Liver (tissue), 9 donors: ENCODE data around the gene SFTA2. TPM values are rescaled to one million over a fixed set of nuclear protein-coding genes. Genes with fewer than 3 reads are reported as not detected.

Experiments
- DNase-seq: peaks from one replicate; pipeline ENCODE4 v3.0.0-alpha.2; 2017; ENCODE audit warnings: low spot score
- H3K27ac ChIP-seq, 2 donors: one replicate each; pipeline ENCODE4 v1.7.0; 2013; ENCODE audit warnings: inconsistent platforms in 2 of 2, low read length in 2 of 2, control low read depth in 1 of 2, low read depth in 1 of 2, mild to moderate bottlenecking in 1 of 2
- H3K27me3 ChIP-seq, 4 donors: one replicate each; pipeline versions ENCODE4 v1.6.1 to v1.7.0; 2013; ENCODE audit warnings: low read length in 3 of 4, inconsistent platforms in 1 of 4, mild to moderate bottlenecking in 1 of 4, moderate library complexity in 1 of 4; ENCODE audit not compliant: control insufficient read depth in 4 of 4, insufficient read depth in 4 of 4
- H3K36me3 ChIP-seq, 4 donors: one replicate each; pipeline versions ENCODE4 v1.6.1 to v1.7.0; 2013; ENCODE audit warnings: low read length in 3 of 4, mild to moderate bottlenecking in 3 of 4, low read depth in 1 of 4, moderate library complexity in 1 of 4; ENCODE audit not compliant: control insufficient read depth in 4 of 4, insufficient read depth in 3 of 4
- H3K4me1 ChIP-seq, 4 donors: one replicate each; pipeline versions ENCODE4 v1.6.1 to v1.7.0; 2013; ENCODE audit warnings: low read length in 3 of 4, mild to moderate bottlenecking in 3 of 4, moderate library complexity in 1 of 4; ENCODE audit not compliant: control insufficient read depth in 4 of 4, insufficient read depth in 4 of 4
- H3K4me3 ChIP-seq, 3 donors: one replicate each; pipeline versions ENCODE4 v1.6.1 to v1.7.0; 2013; ENCODE audit warnings: low read length in 3 of 3, control low read depth in 1 of 3, low read depth in 1 of 3, mild to moderate bottlenecking in 1 of 3
- H3K9ac ChIP-seq, 2 donors: one replicate each; pipeline ENCODE4 v1.7.0; 2013; ENCODE audit warnings: low read length in 2 of 2, mild to moderate bottlenecking in 2 of 2, moderate library complexity in 2 of 2, control low read depth in 1 of 2, low read depth in 1 of 2
- H3K9me3 ChIP-seq, 4 donors: one replicate each; pipeline versions ENCODE4 v1.6.1 to v1.7.0; 2013; ENCODE audit warnings: low read length in 3 of 4; ENCODE audit not compliant: control insufficient read depth in 4 of 4
- EGR1 ChIP-seq, 2 donors: IDR thresholded peaks; 2 replicates each; pipeline ENCODE4 v1.6.1; 2016 to 2018; ENCODE audit warnings: antibody characterized with exemption in 2 of 2, low read depth in 2 of 2
- FOXA1 ChIP-seq: IDR thresholded peaks from 2 replicates; pipeline ENCODE4 v1.6.1; 2016; ENCODE audit warnings: antibody characterized with exemption
- FOXA2 ChIP-seq: IDR thresholded peaks from 2 replicates; pipeline ENCODE4 v1.6.1; 2016; ENCODE audit warnings: antibody characterized with exemption
- HNF4A ChIP-seq, 2 donors: conservative IDR thresholded peaks; 2 replicates each; pipeline ENCODE4 v1.6.1; 2016; ENCODE audit warnings: antibody characterized with exemption in 2 of 2, mild to moderate bottlenecking in 2 of 2
- HNF4G ChIP-seq: IDR thresholded peaks from 2 replicates; pipeline ENCODE4 v1.6.1; 2016; ENCODE audit warnings: antibody characterized with exemption
- JUND ChIP-seq, 2 donors: IDR thresholded peaks; 2 replicates each; pipeline ENCODE4 v1.6.1; 2016; ENCODE audit warnings: antibody characterized with exemption in 2 of 2
- NR2F2 ChIP-seq: IDR thresholded peaks from 2 replicates; pipeline ENCODE4 v1.6.1; 2016; ENCODE audit warnings: antibody characterized with exemption
- RAD21 ChIP-seq, 2 donors: IDR thresholded peaks; 2 replicates each; pipeline ENCODE4 v1.6.1; 2016; ENCODE audit warnings: antibody characterized with exemption in 2 of 2, mild to moderate bottlenecking in 2 of 2
- RXRA ChIP-seq, 2 donors: IDR thresholded peaks; 2 replicates each; pipeline ENCODE4 v1.6.1; 2017 to 2018; ENCODE audit warnings: antibody characterized with exemption in 2 of 2, mild to moderate bottlenecking in 1 of 2
- SP1 ChIP-seq: IDR thresholded peaks from 2 replicates; pipeline ENCODE4 v1.6.1; 2018; ENCODE audit warnings: antibody characterized with exemption, mild to moderate bottlenecking
- TAF1 ChIP-seq: conservative IDR thresholded peaks from 2 replicates; pipeline ENCODE4 v1.6.1; 2016; ENCODE audit warnings: antibody characterized with exemption, mild to moderate bottlenecking
- YY1 ChIP-seq: IDR thresholded peaks from 2 replicates; pipeline ENCODE4 v1.6.1; 2016; ENCODE audit warnings: antibody characterized with exemption, mild to moderate bottlenecking
- WGBS: extraction: QIAGEN DNeasy Blood & Tissue Kit; methylation state at CpG from one replicate; pipeline ENCODE4 v1.1.7; 2013; 5-methylcytosine and 5-hydroxymethylcytosine counted together
- polyA plus RNA-seq, 2 donors: library from polyadenylated mRNA; stranded (reverse) in 1 of 2; unstranded in 1 of 2; fragments of 200-250 nt in 1 of 2; fragments of >200 nt in 1 of 2; fragmentation: Nextera tagmentation in 1 of 2; extraction: Ambion mirVana in 1 of 2; gene quantifications; one replicate each; pipeline versions ENCODE4 v1.2.1 to v1.2.3, GENCODE V29; 2013 to 2015
- total RNA-seq, 2 donors: library from RNA; depleted of rRNA; stranded (reverse); fragments of >200 nt; gene quantifications; one replicate each; pipeline ENCODE4 v1.2.3, GENCODE V29; 2014
- TF ChIP-seq, protein P1 (sequence below): IDR thresholded peaks from 2 replicates; pipeline ENCODE4 v1.6.1; 2016; ENCODE audit warnings: antibody characterized with exemption
- TF ChIP-seq, protein P2 (sequence below): fragments of 150-350 bp; IDR thresholded peaks from 2 replicates; pipeline ENCODE4 v1.5.1; 2017; ENCODE audit warnings: improper control_type of control experiment, low read depth, low read length; ENCODE audit not compliant: missing input control
- TF ChIP-seq, protein P3 (sequence below): IDR thresholded peaks from 2 replicates; pipeline ENCODE4 v1.6.1; 2016; ENCODE audit warnings: antibody characterized with exemption
- TF ChIP-seq, protein P4 (sequence below): IDR thresholded peaks from 2 replicates; pipeline ENCODE4 v1.6.1; 2016; ENCODE audit warnings: antibody characterized with exemption
- TF ChIP-seq, protein P5 (sequence below): IDR thresholded peaks from 2 replicates; pipeline ENCODE4 v1.6.1; 2016; ENCODE audit warnings: antibody characterized with exemption, mild to moderate bottlenecking
- donor health status: healthy.
- donor health status: healthy.
- donor health status: healthy.
- donor health status: healthy.
- donor health status: healthy.

Gene SFTA2
- total and polyA plus RNA-seq, 4 donors = 0.60 TPM; not detected in 3

DNA sequence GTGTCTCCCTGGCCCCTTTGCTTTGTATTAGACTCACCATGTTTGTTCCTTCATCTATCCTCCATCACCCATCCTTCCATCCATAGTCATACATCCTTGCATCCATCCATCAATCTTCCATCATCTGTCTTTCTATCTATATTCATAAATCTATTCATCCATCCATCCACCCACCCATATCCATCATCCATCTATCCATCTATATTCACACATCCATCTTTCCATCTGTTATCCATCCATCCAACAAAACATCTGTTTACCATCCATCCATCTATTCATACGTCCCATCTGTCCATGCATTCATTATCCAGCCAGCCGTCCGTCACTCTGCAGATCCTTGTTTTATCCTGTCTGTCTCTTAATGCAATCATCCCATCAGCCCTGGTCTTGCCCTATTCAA lies 37.0 kb downstream of the SFTA2 start:
- H3K9ac ChIP-seq = no peak overlapping the region
- H3K9me3 ChIP-seq = no peaks in the 10 kb centered on the region
- H3K27ac ChIP-seq = no peak overlapping the region
- no peak for TF ChIP-seq TAF1
- no peaks in the 10 kb centered on the region for H3K4me1 ChIP-seq
- DNase-seq = no peak
- H3K4me3 ChIP-seq = no peak overlapping the region
- peaks cover 0 to 19% (median 1%) of the 10 kb centered on the region in 4 donors for H3K36me3 ChIP-seq
- no peaks in the 10 kb centered on the region for H3K27me3 ChIP-seq
- WGBS = 96% methylated on average over 3 of the region's 3 CpGs

DNA sequence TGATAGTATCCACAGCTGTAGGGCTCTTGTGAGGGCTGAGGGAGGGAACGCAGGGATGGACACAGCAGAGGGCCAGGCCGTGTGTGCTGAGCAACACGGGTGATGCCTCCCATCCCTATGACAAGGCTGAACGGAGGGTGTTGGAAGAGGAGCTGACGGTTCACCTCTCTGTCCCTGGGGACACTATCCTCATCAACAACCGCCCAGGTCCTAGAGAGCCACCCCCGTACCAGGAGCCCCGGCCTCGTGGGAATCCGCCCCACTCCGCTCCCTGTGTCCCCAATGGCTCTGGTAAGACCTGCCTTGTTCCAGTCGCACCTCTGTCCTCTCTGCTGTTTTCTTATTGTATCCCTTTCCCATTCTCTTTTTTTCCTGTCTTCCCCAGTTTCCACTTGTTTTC lies 37.6 kb downstream of the SFTA2 start:
- H3K27ac ChIP-seq = no peak overlapping the region
- H3K9me3 ChIP-seq = no peaks in the 10 kb centered on the region
- WGBS = 95% methylated on average over 12 of the region's 12 CpGs
- TF ChIP-seq RAD21 (IDR thresholded peaks at IDR 0.05) = no peak
- H3K4me1 ChIP-seq = no peaks in the 10 kb centered on the region
- DNase-seq = no peak
- peaks cover 0 to 19% (median 1%) of the 10 kb centered on the region in 4 donors for H3K36me3 ChIP-seq
- no peak overlapping the region for H3K4me3 ChIP-seq
- H3K9ac ChIP-seq = no peak overlapping the region
- no peaks in the 10 kb centered on the region for H3K27me3 ChIP-seq

DNA sequence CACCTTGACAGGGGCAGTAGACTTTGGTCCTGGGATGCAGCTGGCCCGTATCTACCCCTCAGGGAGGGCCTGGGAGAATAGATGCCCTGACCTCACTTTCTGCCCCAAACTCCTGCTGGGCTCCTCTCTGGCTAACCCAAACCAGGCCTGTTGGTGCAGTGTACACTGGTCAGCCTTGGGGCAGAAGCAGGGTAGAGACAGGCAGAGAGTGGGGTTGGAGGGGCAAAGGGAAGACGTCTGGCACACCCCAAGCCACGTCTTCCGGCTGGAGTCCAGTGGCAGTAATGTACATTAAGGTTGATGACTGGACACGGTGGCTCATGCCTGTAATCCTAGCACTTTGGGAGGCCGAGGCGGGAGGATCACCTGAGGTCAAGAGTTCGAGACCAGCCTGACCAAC lies 38.3 kb downstream of the SFTA2 start:
- WGBS = 95% methylated on average over 8 of the region's 8 CpGs
- Histone ChIP-seq H3K9ac (no peak overlapping the region), H3K9me3 (no peaks in the 10 kb centered on the region), H3K27ac (no peak overlapping the region), H3K27me3 (no peaks in the 10 kb centered on the region), H3K36me3 (peaks cover 0 to 15% (median 1%) of the 10 kb centered on the region in 4 donors), H3K4me3 (no peak overlapping the region), H3K4me1 (no peaks in the 10 kb centered on the region)
- DNase-seq = no peak
- TF ChIP-seq, protein P1, sequence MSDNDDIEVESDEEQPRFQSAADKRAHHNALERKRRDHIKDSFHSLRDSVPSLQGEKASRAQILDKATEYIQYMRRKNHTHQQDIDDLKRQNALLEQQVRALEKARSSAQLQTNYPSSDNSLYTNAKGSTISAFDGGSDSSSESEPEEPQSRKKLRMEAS = no peak
- TF ChIP-seq, protein P2, sequence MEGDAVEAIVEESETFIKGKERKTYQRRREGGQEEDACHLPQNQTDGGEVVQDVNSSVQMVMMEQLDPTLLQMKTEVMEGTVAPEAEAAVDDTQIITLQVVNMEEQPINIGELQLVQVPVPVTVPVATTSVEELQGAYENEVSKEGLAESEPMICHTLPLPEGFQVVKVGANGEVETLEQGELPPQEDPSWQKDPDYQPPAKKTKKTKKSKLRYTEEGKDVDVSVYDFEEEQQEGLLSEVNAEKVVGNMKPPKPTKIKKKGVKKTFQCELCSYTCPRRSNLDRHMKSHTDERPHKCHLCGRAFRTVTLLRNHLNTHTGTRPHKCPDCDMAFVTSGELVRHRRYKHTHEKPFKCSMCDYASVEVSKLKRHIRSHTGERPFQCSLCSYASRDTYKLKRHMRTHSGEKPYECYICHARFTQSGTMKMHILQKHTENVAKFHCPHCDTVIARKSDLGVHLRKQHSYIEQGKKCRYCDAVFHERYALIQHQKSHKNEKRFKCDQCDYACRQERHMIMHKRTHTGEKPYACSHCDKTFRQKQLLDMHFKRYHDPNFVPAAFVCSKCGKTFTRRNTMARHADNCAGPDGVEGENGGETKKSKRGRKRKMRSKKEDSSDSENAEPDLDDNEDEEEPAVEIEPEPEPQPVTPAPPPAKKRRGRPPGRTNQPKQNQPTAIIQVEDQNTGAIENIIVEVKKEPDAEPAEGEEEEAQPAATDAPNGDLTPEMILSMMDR = no peak
- TF ChIP-seq RXRA (IDR thresholded peaks at IDR 0.05) = no peak
- TF ChIP-seq, protein P3, sequence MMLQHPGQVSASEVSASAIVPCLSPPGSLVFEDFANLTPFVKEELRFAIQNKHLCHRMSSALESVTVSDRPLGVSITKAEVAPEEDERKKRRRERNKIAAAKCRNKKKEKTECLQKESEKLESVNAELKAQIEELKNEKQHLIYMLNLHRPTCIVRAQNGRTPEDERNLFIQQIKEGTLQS = no peak
- TF ChIP-seq FOXA1 = no peak
- TF ChIP-seq YY1 = no peak
- TF ChIP-seq FOXA2 = no peak
- TF ChIP-seq NR2F2 = no peak
- no peak for TF ChIP-seq HNF4A (conservative IDR thresholded peaks at IDR 0.05)
- no peak for TF ChIP-seq EGR1 (IDR thresholded peaks at IDR 0.05; ENCODE audit: low read depth in 2 of 2)
- TF ChIP-seq, protein P4, sequence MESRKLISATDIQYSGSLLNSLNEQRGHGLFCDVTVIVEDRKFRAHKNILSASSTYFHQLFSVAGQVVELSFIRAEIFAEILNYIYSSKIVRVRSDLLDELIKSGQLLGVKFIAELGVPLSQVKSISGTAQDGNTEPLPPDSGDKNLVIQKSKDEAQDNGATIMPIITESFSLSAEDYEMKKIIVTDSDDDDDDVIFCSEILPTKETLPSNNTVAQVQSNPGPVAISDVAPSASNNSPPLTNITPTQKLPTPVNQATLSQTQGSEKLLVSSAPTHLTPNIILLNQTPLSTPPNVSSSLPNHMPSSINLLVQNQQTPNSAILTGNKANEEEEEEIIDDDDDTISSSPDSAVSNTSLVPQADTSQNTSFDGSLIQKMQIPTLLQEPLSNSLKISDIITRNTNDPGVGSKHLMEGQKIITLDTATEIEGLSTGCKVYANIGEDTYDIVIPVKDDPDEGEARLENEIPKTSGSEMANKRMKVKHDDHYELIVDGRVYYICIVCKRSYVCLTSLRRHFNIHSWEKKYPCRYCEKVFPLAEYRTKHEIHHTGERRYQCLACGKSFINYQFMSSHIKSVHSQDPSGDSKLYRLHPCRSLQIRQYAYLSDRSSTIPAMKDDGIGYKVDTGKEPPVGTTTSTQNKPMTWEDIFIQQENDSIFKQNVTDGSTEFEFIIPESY = no peak
- no peak for TF ChIP-seq HNF4G
- TF ChIP-seq SP1 = no peak
- no peak for TF ChIP-seq TAF1
- TF ChIP-seq JUND (IDR thresholded peaks at IDR 0.05) = no peak
- no peak for TF ChIP-seq RAD21 (IDR thresholded peaks at IDR 0.05)
- TF ChIP-seq, protein P5, sequence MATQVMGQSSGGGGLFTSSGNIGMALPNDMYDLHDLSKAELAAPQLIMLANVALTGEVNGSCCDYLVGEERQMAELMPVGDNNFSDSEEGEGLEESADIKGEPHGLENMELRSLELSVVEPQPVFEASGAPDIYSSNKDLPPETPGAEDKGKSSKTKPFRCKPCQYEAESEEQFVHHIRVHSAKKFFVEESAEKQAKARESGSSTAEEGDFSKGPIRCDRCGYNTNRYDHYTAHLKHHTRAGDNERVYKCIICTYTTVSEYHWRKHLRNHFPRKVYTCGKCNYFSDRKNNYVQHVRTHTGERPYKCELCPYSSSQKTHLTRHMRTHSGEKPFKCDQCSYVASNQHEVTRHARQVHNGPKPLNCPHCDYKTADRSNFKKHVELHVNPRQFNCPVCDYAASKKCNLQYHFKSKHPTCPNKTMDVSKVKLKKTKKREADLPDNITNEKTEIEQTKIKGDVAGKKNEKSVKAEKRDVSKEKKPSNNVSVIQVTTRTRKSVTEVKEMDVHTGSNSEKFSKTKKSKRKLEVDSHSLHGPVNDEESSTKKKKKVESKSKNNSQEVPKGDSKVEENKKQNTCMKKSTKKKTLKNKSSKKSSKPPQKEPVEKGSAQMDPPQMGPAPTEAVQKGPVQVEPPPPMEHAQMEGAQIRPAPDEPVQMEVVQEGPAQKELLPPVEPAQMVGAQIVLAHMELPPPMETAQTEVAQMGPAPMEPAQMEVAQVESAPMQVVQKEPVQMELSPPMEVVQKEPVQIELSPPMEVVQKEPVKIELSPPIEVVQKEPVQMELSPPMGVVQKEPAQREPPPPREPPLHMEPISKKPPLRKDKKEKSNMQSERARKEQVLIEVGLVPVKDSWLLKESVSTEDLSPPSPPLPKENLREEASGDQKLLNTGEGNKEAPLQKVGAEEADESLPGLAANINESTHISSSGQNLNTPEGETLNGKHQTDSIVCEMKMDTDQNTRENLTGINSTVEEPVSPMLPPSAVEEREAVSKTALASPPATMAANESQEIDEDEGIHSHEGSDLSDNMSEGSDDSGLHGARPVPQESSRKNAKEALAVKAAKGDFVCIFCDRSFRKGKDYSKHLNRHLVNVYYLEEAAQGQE = no peak
